ENCODE data around the gene SLC25A21. TPM values are rescaled to one million over a fixed set of nuclear protein-coding genes. Genes with fewer than 3 reads are reported as not detected.

The SLC25A21 gene
- total RNA-seq, 1 donor from 2014 or later, result 6.4 TPM

DNA sequence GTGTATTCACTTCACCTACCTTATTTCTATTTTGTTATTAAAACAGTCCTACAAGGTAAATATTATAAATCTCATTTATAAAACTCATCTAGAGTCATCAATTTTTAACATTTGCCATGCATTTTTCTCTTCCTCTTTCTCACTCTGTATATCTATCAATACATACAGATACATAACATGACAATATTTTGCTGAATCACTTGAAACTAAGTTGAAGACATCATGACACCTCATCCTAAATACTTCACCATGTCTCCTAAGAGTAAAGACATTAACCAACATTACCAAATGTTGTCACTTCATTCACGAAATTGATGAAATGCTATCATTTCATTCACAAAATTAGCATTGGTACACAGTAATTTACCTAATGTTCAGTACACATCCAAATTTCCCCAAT, 329.0 kb downstream of the SLC25A21 start:
- no peaks in the 10 kb centered on the region for H3K36me3 ChIP-seq
- no peak overlapping the region for H3K4me3 ChIP-seq
- H3K27ac ChIP-seq, result no peak overlapping the region
- Mint-ChIP-seq H3K4me3 (no peak overlapping the region), H3K9me3 (no peaks in the 10 kb centered on the region), H3K4me1 (peaks cover 8% of the 10 kb centered on the region), H3K27me3 (ENCODE audit: insufficient read depth, low read depth) (peaks cover 4% of the 10 kb centered on the region), H3K27ac (no peak overlapping the region), H3K36me3 (no peaks in the 10 kb centered on the region)
- H3K4me1 ChIP-seq, result peaks cover 16% of the 10 kb centered on the region
- H3F3A ChIP-seq (ENCODE audit: low read depth), result peaks cover 3% of the 10 kb centered on the region
- no peak overlapping the region for H2AFZ ChIP-seq (replicated peaks)
- H4K20me1 ChIP-seq (ENCODE audit: low read depth), result no peaks in the 10 kb centered on the region
- H3K79me2 ChIP-seq (ENCODE audit: low read depth), result no peaks in the 10 kb centered on the region
- no peak overlapping the region for H3K4me2 ChIP-seq
- no peak for DNase-seq (ENCODE audit: low spot score)
- no peak overlapping the region for H3K9ac ChIP-seq
- H3K27me3 ChIP-seq, result no peaks in the 10 kb centered on the region
- TF ChIP-seq EZH2 (IDR thresholded peaks at IDR 0.05), result no peak
- TF ChIP-seq EZH2phosphoT487 (IDR thresholded peaks at IDR 0.05), result no peak
- TF ChIP-seq CTCF (IDR thresholded peaks at IDR 0.05), result no peak
- no peaks in the 10 kb centered on the region for H3K9me3 ChIP-seq (ENCODE audit: low read depth)

GRCh38 chr14:36835128-36835527, 337.3 kb downstream of the SLC25A21 start:
- H3K4me1 ChIP-seq, result peaks cover 14% of the 10 kb centered on the region
- H3K9ac ChIP-seq, result no peak overlapping the region
- Mint-ChIP-seq H3K27ac (no peak overlapping the region), H3K36me3 (no peaks in the 10 kb centered on the region), H3K4me3 (no peak overlapping the region), H3K9me3 (no peaks in the 10 kb centered on the region), H3K4me1 (peaks cover 14% of the 10 kb centered on the region), H3K27me3 (ENCODE audit: insufficient read depth, low read depth) (peaks cover 4% of the 10 kb centered on the region)
- H2AFZ ChIP-seq (replicated peaks), result no peak overlapping the region
- peaks cover 4% of the 10 kb centered on the region for H4K20me1 ChIP-seq (ENCODE audit: low read depth)
- H3K36me3 ChIP-seq, result no peaks in the 10 kb centered on the region
- no peak overlapping the region for H3K27ac ChIP-seq
- DNase-seq (ENCODE audit: low spot score), result peak; percentile 30
- no peaks in the 10 kb centered on the region for H3K79me2 ChIP-seq (ENCODE audit: low read depth)
- no peaks in the 10 kb centered on the region for H3K9me3 ChIP-seq (ENCODE audit: low read depth)
- H3K4me3 ChIP-seq, result no peak overlapping the region
- peaks cover 4% of the 10 kb centered on the region for H3F3A ChIP-seq (ENCODE audit: low read depth)
- peak overlapping the region; percentile 48 for H3K4me2 ChIP-seq
- TF ChIP-seq EZH2phosphoT487 (IDR thresholded peaks at IDR 0.05), result no peak
- no peak for TF ChIP-seq EZH2 (IDR thresholded peaks at IDR 0.05)
- TF ChIP-seq CTCF (IDR thresholded peaks at IDR 0.05), result no peak
- H3K27me3 ChIP-seq, result no peaks in the 10 kb centered on the region

GRCh38 chr14:36834293-36834692, 338.1 kb downstream of the SLC25A21 start:
- Histone ChIP-seq H2AFZ (replicated peaks) (no peak overlapping the region), H4K20me1 (ENCODE audit: low read depth) (peaks cover 4% of the 10 kb centered on the region), H3K27me3 (no peaks in the 10 kb centered on the region), H3F3A (ENCODE audit: low read depth) (peaks cover 4% of the 10 kb centered on the region), H3K4me3 (no peak overlapping the region), H3K4me1 (peaks cover 14% of the 10 kb centered on the region), H3K79me2 (ENCODE audit: low read depth) (no peaks in the 10 kb centered on the region), H3K4me2 (no peak overlapping the region), H3K27ac (no peak overlapping the region), H3K9me3 (ENCODE audit: low read depth) (no peaks in the 10 kb centered on the region), H3K9ac (no peak overlapping the region), H3K36me3 (no peaks in the 10 kb centered on the region)
- Mint-ChIP-seq H3K4me1 (peaks cover 14% of the 10 kb centered on the region), H3K9me3 (no peaks in the 10 kb centered on the region), H3K27me3 (ENCODE audit: insufficient read depth, low read depth) (peaks cover 4% of the 10 kb centered on the region), H3K4me3 (peak overlapping the region; percentile 21), H3K27ac (no peak overlapping the region), H3K36me3 (no peaks in the 10 kb centered on the region)
- DNase-seq (ENCODE audit: low spot score), result no peak
- no peak for TF ChIP-seq EZH2phosphoT487 (IDR thresholded peaks at IDR 0.05)
- no peak for TF ChIP-seq EZH2 (IDR thresholded peaks at IDR 0.05)
- no peak for TF ChIP-seq CTCF (IDR thresholded peaks at IDR 0.05)
